ENCODE results near the gene RPS21.

The RPS21 gene

DNA sequence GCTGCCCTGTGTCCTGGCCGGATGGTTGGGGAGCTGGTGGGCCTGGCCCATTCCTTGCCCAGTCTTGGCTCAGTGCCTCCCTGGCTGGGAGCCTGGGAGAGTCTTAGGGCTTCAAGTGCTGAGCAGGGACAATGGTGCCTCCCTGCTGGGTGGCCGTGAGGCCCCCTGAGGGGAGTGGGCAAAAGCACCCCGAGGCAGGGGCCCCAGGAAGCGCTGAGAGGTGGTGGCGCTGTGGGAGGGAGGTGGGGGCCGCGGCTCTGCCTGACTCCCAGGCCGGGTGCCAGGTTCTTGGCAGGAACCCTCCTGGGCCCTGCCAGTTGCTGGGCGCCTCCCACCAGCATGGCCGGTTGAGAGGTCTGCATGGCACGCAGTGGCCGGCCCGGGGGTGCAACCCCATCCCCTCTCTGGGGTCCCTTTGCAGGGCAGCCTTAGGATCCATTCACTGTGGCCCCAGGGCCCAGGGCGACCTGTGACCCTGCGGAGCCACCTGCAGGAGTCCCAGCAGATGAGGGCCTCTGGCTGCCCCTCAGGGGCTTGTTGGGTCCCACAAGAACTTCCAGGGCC is 9.2 kb upstream of the RPS21 start:
- DNase-seq (ENCODE audit: extremely low read depth, insufficient read length): no peak
- Histone ChIP-seq H3K27me3 (replicated peaks; ENCODE audit: control insufficient read depth, insufficient read depth, low read length) (no peaks in the 10 kb centered on the region), H3K36me3 (ENCODE audit: control insufficient read depth, insufficient read depth, low read length) (peaks cover 1% of the 10 kb centered on the region), H3K4me3 (replicated peaks; ENCODE audit: low read depth, low read length) (no peak overlapping the region)
- no peak for TF ChIP-seq CTCF (IDR thresholded peaks at IDR 0.05; ENCODE audit: insufficient read depth, low read length, poor library complexity, severe bottlenecking)

DNA sequence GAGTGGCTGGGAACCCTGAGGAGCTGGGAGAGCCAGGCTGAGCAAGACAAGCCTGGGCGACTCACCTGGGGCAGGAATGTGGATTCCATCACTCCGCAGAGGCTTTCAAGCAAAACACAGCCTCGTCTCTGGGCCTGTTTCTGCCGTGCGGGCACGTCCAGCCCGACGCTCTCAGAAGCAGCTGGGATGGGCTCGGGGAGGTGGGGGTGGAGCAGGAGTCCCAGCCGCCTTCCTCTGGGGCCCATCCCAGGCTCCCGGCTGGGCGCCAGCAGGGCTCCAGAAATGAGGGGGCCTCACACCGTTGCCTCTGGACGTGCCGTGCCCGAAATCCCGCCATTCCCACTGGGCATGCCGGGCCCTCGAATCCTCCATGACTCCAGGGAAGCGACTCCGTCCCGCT is 8.7 kb upstream of the RPS21 start:
- Histone ChIP-seq H3K4me3 (replicated peaks; ENCODE audit: low read depth, low read length) (no peak overlapping the region), H3K27me3 (replicated peaks; ENCODE audit: control insufficient read depth, insufficient read depth, low read length) (no peaks in the 10 kb centered on the region), H3K36me3 (ENCODE audit: control insufficient read depth, insufficient read depth, low read length) (peaks cover 1% of the 10 kb centered on the region)
- DNase-seq (ENCODE audit: extremely low read depth, insufficient read length): no peak
- TF ChIP-seq CTCF (IDR thresholded peaks at IDR 0.05; ENCODE audit: insufficient read depth, low read length, poor library complexity, severe bottlenecking): no peak

GRCh38 chr20:62381202-62381797 is 5.6 kb upstream of the RPS21 start:
- H3K36me3 ChIP-seq (ENCODE audit: control insufficient read depth, insufficient read depth, low read length): peaks cover 1% of the 10 kb centered on the region
- no peak overlapping the region for H3K4me3 ChIP-seq (replicated peaks; ENCODE audit: low read depth, low read length)
- no peak for DNase-seq (ENCODE audit: extremely low read depth, insufficient read length)
- no peaks in the 10 kb centered on the region for H3K27me3 ChIP-seq (replicated peaks; ENCODE audit: control insufficient read depth, insufficient read depth, low read length)
- no peak for TF ChIP-seq CTCF (IDR thresholded peaks at IDR 0.05; ENCODE audit: insufficient read depth, low read length, poor library complexity, severe bottlenecking)

- TF ChIP-seq CTCF (IDR thresholded peaks at IDR 0.05; ENCODE audit: insufficient read depth, low read length, poor library complexity, severe bottlenecking): no peak
- DNase-seq (ENCODE audit: extremely low read depth, insufficient read length): no peak
- peaks cover 1% of the 10 kb centered on the region for H3K36me3 ChIP-seq (ENCODE audit: control insufficient read depth, insufficient read depth, low read length)
These were observed 5.1 kb upstream of the RPS21 start for GRCh38 chr20:62381842-62382241.

GRCh38 chr20:62382306-62383198 is 4.4 kb upstream of the RPS21 start:
- DNase-seq (ENCODE audit: extremely low read depth, insufficient read length): peak; percentile 73
- peaks cover 1% of the 10 kb centered on the region for H3K36me3 ChIP-seq (ENCODE audit: control insufficient read depth, insufficient read depth, low read length)
- no peak overlapping the region for H3K4me3 ChIP-seq (replicated peaks; ENCODE audit: low read depth, low read length)
- TF ChIP-seq CTCF (IDR thresholded peaks at IDR 0.05; ENCODE audit: insufficient read depth, low read length, poor library complexity, severe bottlenecking): peak; percentile 99
- H3K27me3 ChIP-seq (replicated peaks; ENCODE audit: control insufficient read depth, insufficient read depth, low read length): no peaks in the 10 kb centered on the region

More at GRCh38 chr20:62381842-62382241, 5.1 kb upstream of the RPS21 start:
- Histone ChIP-seq H3K27me3 (replicated peaks; ENCODE audit: control insufficient read depth, insufficient read depth, low read length) (no peaks in the 10 kb centered on the region), H3K4me3 (replicated peaks; ENCODE audit: low read depth, low read length) (no peak overlapping the region)

Measured in GM06990 (cell line).